NCI-H1105 (cell line): ENCODE data around the gene CAPN9.
"Not testable (repeated sequence)": the region's sequence is repeated elsewhere in the genome, so short reads cannot be mapped to it uniquely, and the experiment has no call there.

Experiments used
- DNase-seq: peaks from one replicate; lab custom pipeline; 2025; lab: John Stamatoyannopoulos, UW

Gene CAPN9

DNA sequence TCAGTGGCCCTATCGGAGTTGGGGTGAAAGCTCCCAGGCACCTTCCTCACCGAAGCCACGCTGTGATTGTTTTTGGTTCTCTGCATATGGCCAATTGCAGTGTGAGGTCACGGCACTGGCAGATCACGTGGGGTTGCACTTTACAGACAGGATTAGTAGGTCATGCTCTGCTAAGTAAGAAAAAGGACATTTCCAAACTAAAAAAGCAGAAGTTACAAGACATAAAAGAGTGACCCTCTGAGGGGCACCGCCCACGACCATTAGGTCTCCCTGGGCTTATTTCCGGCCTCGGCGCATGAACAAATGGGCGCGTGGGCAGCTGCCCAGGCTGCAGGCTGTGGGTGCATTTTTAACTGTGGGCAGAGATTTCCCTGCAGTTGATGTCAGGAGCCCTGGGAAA lies 2.0 kb downstream of the CAPN9 start:
- no peak for DNase-seq

GRCh38 chr1:230749635-230750034 lies 2.4 kb downstream of the CAPN9 start:
- DNase-seq, result no peak

- no peak for DNase-seq
Observed at GRCh38 chr1:230750576-230750975, 3.4 kb downstream of the CAPN9 start.

GRCh38 chr1:230750986-230751625 lies 3.9 kb downstream of the CAPN9 start:
- DNase-seq, result no peak

DNA sequence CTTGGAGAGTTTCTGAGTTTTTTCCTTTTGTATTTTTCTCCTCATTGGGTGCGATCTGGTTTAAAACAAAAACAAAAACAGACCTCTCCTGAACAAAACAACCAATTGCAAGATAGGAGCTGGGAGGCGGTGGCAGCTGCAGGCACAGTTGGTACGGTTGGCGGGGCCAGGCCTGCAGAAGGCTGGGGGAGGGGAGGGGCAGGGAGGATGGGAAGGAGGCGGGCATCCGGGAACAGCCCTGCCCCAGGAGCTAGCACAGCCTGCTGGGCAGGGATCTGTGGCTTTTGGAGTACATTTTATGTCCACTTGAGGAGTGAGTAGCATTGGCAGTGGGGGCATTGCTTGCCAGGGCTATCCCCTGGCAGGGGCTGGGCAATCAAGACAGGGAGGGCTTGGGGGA lies 5.2 kb downstream of the CAPN9 start:
- no peak for DNase-seq

DNA sequence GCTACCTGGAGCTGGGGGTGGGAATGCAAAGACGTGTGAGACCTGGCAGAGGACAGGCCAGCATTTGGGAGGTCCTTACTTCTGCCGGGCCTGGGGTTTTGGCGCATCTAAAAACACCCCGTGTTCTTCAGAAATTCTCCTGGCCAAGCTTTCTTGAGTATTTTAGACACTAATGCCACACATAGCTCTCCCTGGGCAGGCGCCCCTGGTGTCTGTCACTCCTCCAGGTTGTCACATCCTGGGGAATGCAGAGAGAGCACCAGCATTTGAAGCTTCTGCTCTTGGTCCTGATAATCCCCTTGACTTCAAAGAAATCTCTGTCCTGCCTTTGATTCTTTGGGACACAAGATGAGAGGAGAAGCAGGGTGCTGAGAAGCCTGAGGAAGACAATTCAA lies 6.0 kb downstream of the CAPN9 start:
- DNase-seq, result no peak

GRCh38 chr1:230753586-230754251 lies 6.5 kb downstream of the CAPN9 start:
- DNase-seq, result no peak

GRCh38 chr1:230754796-230755195 lies 7.6 kb downstream of the CAPN9 start:
- no peak for DNase-seq

- no peak for DNase-seq
Observed at GRCh38 chr1:230757856-230758708, 10.9 kb downstream of the CAPN9 start.

GRCh38 chr1:230758709-230759368 lies 11.7 kb downstream of the CAPN9 start:
- DNase-seq, result no peak

DNA sequence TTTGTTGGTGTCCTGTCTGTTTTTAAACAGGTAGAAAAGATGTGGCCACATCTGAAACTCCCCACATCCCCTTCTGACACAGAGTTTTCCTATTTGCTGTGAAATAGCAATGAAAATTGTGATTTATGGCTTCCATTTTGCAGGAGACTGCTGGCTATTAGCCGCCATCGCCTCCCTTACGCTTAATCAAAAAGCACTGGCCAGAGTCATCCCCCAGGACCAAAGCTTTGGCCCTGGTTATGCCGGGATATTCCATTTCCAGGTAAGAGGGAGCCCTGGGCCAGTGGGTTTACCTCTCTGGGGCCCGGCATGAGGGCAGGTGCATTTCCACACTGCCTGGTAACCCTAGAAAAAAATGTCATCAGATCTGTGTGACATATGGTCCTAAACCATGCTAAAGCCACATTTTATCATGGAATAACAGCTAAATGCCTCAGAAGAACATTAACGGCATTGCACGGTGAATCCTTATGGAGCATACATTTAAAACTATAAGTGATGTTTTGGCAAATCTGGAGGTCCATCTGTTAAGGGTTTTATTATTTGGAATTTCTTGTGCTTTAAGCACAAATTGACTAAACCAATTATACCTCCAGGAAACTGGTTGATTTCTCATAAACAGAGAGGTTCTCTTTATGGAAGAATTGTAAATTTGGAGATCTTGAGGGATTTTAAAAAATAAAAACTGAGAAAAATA lies 12.3 kb downstream of the CAPN9 start:
- DNase-seq, result no peak

DNA sequence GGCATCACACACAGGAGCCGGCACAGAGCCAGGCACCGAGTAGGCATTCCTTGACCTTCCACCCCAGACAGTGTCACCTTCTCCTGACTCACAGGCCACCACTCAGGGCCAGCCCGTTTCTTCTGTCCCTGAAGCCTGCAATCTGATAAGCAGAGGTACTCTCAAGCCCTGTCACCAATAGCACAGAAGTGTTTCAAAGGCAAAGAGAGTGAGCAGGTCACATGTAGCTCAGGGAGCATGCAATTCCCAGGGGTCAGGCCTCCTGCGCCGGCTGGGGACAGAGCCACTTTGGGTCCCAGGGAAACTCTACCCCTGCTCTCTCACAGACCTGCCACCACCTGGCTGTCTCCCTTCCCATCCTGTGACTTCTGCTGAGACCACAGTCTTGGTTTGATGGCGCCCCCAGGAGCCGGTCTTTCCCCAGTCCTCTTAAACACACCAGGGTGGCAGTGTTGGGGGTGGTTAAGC lies 13.2 kb downstream of the CAPN9 start:
- no peak for DNase-seq

DNA sequence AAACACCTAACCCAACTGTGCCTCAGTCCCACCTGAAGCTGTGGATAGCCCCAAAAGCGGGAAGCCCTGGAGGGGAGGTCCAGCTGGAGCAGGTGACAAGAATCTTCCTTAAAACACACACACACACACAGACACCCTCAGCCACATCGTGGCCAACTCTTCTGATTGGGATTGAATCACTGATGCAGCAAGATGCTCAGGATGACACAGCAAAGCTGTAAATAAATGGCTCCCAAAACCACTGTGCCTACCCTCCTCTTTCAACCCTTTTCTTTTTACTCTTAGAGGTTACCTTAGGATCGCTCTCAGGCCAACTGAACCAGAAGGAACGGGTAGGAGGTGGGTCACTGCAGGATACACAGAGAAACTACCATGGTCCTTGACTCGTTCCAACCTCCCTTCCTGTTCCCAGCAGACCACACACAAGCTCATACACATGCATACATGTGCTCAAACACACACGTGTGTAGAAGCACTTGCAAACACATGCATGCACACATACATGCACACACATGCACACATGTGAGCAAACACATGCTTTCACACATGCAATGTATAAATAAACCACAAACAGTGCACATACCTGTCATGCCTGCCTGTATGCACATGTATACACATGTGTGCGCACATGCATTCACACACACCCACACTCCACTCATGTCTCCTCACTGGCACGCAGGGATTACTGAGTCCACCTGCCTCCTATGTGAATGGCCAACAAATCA lies 14.4 kb downstream of the CAPN9 start:
- no peak for DNase-seq

DNA sequence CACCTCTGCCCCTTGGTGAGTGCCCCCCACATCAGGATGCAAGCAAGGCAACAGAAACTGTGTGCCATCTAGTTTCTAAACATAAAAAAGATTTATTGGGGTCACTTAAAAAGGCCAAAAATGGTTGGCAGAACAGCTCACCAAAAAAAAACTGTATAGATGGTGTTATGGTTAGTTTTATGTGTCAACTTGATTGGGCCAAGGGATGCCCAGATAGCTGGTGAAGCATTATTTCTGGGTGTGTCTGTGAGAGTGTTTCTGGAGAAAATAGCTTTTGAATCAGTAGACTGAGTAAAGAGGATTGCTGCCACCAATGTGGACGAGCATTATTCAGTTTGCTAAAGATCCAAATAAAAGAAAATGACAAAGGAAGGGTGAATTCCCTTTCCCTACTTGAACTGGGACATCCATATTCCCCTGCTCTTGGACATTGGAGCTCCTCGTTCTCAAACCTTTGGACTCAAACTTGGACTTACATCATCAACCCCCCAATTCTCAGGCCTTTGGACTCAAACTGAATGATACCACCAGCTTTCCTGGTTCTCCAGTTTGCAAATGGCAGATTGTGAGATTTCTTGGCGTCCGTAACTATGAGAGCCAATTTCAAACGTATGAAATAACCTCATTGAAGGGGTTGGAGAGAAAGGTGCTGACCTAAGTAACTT lies 16.9 kb downstream of the CAPN9 start:
- no peak for DNase-seq

- no peak for DNase-seq
Observed at GRCh38 chr1:230766318-230766717, 19.1 kb downstream of the CAPN9 start.

DNA sequence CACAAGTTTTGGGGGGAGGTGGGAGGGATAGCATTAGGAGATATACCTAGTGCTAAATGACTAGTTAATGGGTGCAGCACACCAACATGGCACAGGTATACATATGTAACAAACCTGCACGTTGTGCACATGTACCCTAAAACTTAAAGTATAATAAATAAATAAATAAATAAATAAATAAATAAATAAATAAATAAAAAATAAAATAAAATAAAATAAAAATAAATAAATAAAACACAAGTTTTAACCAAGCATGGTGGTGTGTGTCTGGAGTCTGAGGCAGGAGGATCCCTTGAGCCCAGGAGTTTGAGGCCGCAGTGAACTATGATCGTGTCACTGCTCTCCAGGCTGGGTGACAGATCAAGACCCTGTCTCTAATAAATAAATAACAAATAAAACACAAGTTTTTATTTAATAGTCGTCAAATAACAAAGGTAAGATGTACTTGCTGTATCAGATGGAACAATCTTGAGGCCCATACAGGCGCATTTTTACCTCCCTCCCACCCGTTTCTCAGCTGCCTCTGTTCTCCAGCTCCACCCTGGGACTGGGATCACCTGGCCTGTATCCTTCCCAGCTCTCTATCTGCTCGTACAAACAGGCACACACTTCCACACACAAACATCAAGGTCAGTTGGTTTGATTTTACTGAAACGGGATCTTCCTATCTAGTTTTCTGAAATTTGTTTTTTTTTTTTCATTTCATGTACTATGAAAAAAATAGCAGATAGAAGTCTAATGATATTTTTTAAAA lies 20.8 kb downstream of the CAPN9 start:
- DNase-seq, result not testable (repeated sequence)

- no peak for DNase-seq
Observed at GRCh38 chr1:230768903-230769570, 21.8 kb downstream of the CAPN9 start.

DNA sequence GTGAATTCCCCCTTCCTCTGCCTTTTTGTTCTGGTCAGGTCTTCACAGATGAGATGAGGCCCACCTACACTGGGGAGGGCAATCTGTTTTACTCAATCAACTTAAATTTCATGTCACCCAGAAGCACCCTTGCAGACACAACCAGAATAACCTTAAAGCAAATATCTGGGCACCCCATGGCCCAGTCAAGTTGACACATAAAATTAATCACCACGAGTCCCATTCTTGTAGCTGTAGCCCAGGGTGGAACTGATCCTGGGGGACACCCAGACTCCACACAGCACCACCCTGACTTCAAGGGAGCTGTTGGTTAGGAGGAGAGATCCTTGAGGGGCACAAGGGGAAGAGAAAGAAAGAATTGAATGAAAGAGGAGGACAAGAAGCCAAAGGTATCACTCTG lies 23.1 kb downstream of the CAPN9 start:
- DNase-seq, result no peak

GRCh38 chr1:230771773-230772354 lies 24.7 kb downstream of the CAPN9 start:
- no peak for DNase-seq
